DND-41 (cell line): ENCODE data around the gene TCIRG1.

Experiments
- ATAC-seq: fragments of 200-7000 bp; cut with Tn5 transposase; 3 replicates; pipeline ENCODE4 v1.9.1; 2021; ENCODE audit warnings: low read depth; ENCODE audit not compliant: insufficient read depth
- DNase-seq: peaks from one replicate; pipeline ENCODE4 v3.0.0-alpha.2; 2020
- H2AFZ ChIP-seq: 2 replicates; pipeline ENCODE4 v1.6.0; 2012; ENCODE audit warnings: low read depth, low read length
- H3K27ac ChIP-seq: 2 replicates; pipeline ENCODE4 v1.5.1; 2012; ENCODE audit warnings: low read length, inconsistent platforms
- H3K27me3 ChIP-seq: fragments of 200-600 bp; sonication (generic); 2 replicates; pipeline ENCODE4 v1.6.0; 2012; ENCODE audit warnings: low read length, mild to moderate bottlenecking, inconsistent platforms; ENCODE audit not compliant: insufficient read depth, poor library complexity
- H3K36me3 ChIP-seq: 2 replicates; pipeline ENCODE4 v1.5.1; 2012; ENCODE audit warnings: low read length, inconsistent platforms; ENCODE audit not compliant: insufficient read depth
- H3K4me1 ChIP-seq: 2 replicates; pipeline ENCODE4 v1.5.1; 2012; ENCODE audit warnings: mild to moderate bottlenecking, low read length; ENCODE audit not compliant: insufficient read depth
- H3K4me2 ChIP-seq: 2 replicates; pipeline ENCODE4 v1.6.0; 2012; ENCODE audit warnings: mild to moderate bottlenecking, moderate library complexity, low read length, inconsistent platforms; ENCODE audit not compliant: insufficient read depth
- H3K4me3 ChIP-seq, 2 experiments: fragments of 200-600 bp in 1 of 2; shearing (Covaris generic) in 1 of 2; 2 replicates each; pipeline ENCODE4 v1.5.1; 2012 to 2016; ENCODE audit warnings: inconsistent platforms in 2 of 2, low read length in 2 of 2, mild to moderate bottlenecking in 2 of 2, low read depth in 1 of 2, moderate library complexity in 1 of 2
- H3K79me2 ChIP-seq: 2 replicates; pipeline ENCODE4 v1.6.0; 2012; ENCODE audit warnings: low read length, inconsistent platforms; ENCODE audit not compliant: insufficient read depth
- H3K9ac ChIP-seq: 2 replicates; pipeline ENCODE4 v1.6.0; 2012; ENCODE audit warnings: low read depth, mild to moderate bottlenecking, inconsistent platforms, low read length, moderate library complexity
- H3K9me3 ChIP-seq: 2 replicates; pipeline ENCODE4 v1.5.1; 2012; ENCODE audit warnings: low read length, moderate library complexity, mild to moderate bottlenecking, inconsistent platforms; ENCODE audit not compliant: insufficient read depth, severe bottlenecking
- H4K20me1 ChIP-seq: 2 replicates; pipeline ENCODE4 v1.6.0; 2012; ENCODE audit warnings: low read length; ENCODE audit not compliant: insufficient read depth
- CTCF ChIP-seq: IDR thresholded peaks from 2 replicates; pipeline ENCODE4 v1.5.1; 2012; ENCODE audit warnings: borderline replicate concordance, low read length, moderate library complexity, mild to moderate bottlenecking; ENCODE audit not compliant: poor library complexity, severe bottlenecking; ENCODE audit errors: extremely low read depth
- EZH2 ChIP-seq: IDR thresholded peaks from 3 replicates; pipeline ENCODE4 v1.6.1; 2012; ENCODE audit warnings: borderline replicate concordance, low read depth, mild to moderate bottlenecking, moderate library complexity, low read length, inconsistent platforms; ENCODE audit not compliant: severe bottlenecking

TCIRG1 gene

GRCh38 chr11:67997475-67997921 lies 41.3 kb upstream of the TCIRG1 start:
- Histone ChIP-seq H2AFZ (no peak overlapping the region), H3K4me2 (no peak overlapping the region), H3K4me1 (0 out of 2 replicates have a peak, but pooled peaks cover 3% of the 10 kb centered on the region), H3K9me3 (no peaks in the 10 kb centered on the region), H3K27me3 (no peaks in the 10 kb centered on the region), H3K27ac (no peak overlapping the region), H3K4me3 (no peak overlapping the region), H3K36me3 (no peaks in the 10 kb centered on the region), H3K79me2 (no peaks in the 10 kb centered on the region), H4K20me1 (peaks cover under 1% of the 10 kb centered on the region; the same call in 1 of the 2 replicates), H3K9ac (no peak overlapping the region)
- no peak for ATAC-seq
- DNase-seq = no peak
- TF ChIP-seq EZH2 (no peak), CTCF (no peak)

DNA sequence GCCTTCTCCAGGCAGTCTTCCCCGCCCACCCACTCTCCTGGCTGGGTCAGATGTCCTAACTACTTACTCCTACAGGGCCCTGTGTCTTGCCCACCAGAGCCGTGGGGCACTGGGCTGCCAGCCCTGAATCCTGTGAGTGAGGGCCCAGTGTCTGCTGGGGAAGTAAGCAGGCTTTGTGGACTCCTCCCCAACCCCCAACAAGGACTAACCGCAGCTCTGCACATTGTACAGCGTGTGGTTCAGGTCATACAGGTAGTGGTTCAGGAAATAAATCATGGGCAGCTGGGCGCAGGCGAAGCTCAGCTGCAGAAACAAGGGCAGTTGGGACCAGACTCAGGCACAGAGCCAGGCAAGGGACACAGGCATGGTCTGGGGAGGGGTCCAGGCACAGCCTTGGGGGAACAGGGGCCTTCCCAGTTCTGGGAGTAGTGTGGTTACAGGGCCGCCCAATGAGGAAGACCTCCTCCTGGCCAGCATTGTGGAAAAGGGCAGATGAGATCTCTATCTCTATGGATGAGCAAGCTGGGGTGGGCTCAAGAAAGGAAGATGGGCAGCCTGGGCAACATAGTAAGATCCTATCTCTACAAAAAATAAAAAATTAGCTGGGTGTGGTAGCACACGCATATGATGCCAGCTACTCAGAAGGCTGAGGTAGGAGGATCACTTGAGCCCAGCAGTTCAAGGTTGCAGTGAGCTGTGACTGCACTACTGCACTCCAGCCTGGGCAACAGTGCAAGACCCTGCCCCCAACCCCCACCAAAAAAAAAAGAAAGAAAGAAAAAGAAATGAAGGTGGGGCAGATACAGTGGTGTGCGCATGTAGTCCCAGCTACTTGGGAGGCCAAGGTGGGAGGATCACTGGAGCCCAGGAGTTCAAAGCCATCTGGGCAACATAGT lies 40.4 kb upstream of the TCIRG1 start:
- Histone ChIP-seq H3K27me3 (peaks cover 3% of the 10 kb centered on the region), H3K27ac (no peak overlapping the region), H3K4me3 (no peak overlapping the region), H4K20me1 (peaks cover 5% of the 10 kb centered on the region; the same call in 1 of the 2 replicates), H3K4me1 (0 out of 2 replicates have a peak, but pooled peaks cover 3% of the 10 kb centered on the region), H3K9ac (no peak overlapping the region), H3K36me3 (no peaks in the 10 kb centered on the region), H3K4me2 (no peak overlapping the region), H2AFZ (no peak overlapping the region), H3K79me2 (no peaks in the 10 kb centered on the region), H3K9me3 (no peaks in the 10 kb centered on the region)
- ATAC-seq = no peak
- TF ChIP-seq EZH2 (no peak), CTCF (no peak)
- no peak for DNase-seq

- DNase-seq = no peak
- peaks cover 5% of the 10 kb centered on the region; the same call in 1 of the 2 replicates for H4K20me1 ChIP-seq
- H3K4me1 ChIP-seq = peaks cover 6% of the 10 kb centered on the region
- no peaks in the 10 kb centered on the region for H3K79me2 ChIP-seq
- H3K9me3 ChIP-seq = no peaks in the 10 kb centered on the region
- H2AFZ ChIP-seq = no peak overlapping the region
- no peak overlapping the region for H3K27ac ChIP-seq
- H3K36me3 ChIP-seq = no peaks in the 10 kb centered on the region
- no peak overlapping the region for H3K9ac ChIP-seq
- no peak overlapping the region for H3K4me2 ChIP-seq
- H3K27me3 ChIP-seq = peaks cover 10% of the 10 kb centered on the region
- no peak overlapping the region for H3K4me3 ChIP-seq
- TF ChIP-seq CTCF (no peak), EZH2 (no peak)
- ATAC-seq = no peak
Observed at GRCh38 chr11:67999201-67999629, 39.6 kb upstream of the TCIRG1 start.
